Neutrophil (primary cell): ENCODE results near the gene RGPD3.
"Not testable (repeated sequence)": the region's sequence is repeated elsewhere in the genome, so short reads cannot be mapped to it uniquely, and the experiment has no call there.

ENCODE experiments used
- H3K27ac ChIP-seq: fragments of 200-600 bp; sonication (generic); 2 replicates; pipeline ENCODE4 v1.5.1; 2016; ENCODE audit warnings: mild to moderate bottlenecking, moderate library complexity
- H3K27me3 ChIP-seq: fragments of 200-600 bp; sonication (generic); 2 replicates; pipeline ENCODE4 v1.6.0; 2016; ENCODE audit warnings: mild to moderate bottlenecking
- H3K36me3 ChIP-seq: fragments of 200-600 bp; sonication (generic); 2 replicates; pipeline ENCODE4 v1.5.1; 2017
- H3K4me1 ChIP-seq, 2 experiments: fragments of 200-600 bp in 1 of 2; sonication (generic) in 1 of 2; 1 replicate in 1 of 2; 2 replicates in 1 of 2; pipeline versions ENCODE4 v1.5.1 to v1.6.1; 2013 to 2016; ENCODE audit warnings: low read depth in 1 of 2, low read length in 1 of 2, mild to moderate bottlenecking in 1 of 2, moderate library complexity in 1 of 2; ENCODE audit not compliant: control insufficient read depth in 1 of 2, insufficient read depth in 1 of 2
- H3K4me3 ChIP-seq, 2 experiments: fragments of 200-600 bp in 1 of 2; sonication (generic) in 1 of 2; 1 replicate in 1 of 2; 2 replicates in 1 of 2; pipeline ENCODE4 v1.5.1; 2013 to 2016; ENCODE audit warnings: low read depth in 1 of 2, low read length in 1 of 2, mild to moderate bottlenecking in 1 of 2, moderate library complexity in 1 of 2
- H3K9me3 ChIP-seq: fragments of 200-600 bp; sonication (generic); 2 replicates; pipeline ENCODE4 v1.5.1; 2016

RGPD3 gene

DNA sequence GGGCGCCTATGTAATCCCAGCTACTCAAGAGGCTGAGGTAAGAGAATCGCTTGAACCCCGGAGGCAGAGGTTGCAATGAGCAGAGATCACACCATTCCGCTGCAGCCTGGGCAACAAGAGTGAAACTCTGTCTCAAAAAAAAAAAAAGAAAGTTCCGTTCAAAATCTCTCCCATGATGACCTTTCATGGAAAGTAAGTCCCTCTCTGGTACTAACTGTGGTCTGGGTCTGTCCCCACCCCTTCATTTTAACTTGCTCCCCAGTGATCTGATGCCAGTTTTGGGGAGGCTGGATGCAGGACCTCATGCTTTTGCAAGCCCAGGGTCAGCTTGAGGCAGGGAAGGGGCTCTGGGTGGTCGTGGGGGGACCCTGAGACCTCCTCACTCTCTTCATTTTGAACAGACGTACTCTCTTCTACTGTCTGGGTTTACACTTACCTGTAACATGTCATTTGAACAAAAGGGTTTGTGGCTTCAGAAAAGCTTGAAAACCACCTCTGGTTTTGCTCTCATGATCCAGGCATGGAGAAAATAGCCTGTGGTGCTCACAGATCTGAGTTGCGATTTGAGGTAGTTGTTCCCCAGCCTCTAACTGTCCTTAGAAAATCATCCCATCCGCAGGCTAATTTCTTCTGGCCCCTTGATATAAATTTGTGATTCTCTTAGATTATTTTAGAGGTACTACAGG lies 37.9 kb upstream of the RGPD3 start:
- not testable (repeated sequence) for H3K4me3 ChIP-seq, H3K9me3 ChIP-seq

DNA sequence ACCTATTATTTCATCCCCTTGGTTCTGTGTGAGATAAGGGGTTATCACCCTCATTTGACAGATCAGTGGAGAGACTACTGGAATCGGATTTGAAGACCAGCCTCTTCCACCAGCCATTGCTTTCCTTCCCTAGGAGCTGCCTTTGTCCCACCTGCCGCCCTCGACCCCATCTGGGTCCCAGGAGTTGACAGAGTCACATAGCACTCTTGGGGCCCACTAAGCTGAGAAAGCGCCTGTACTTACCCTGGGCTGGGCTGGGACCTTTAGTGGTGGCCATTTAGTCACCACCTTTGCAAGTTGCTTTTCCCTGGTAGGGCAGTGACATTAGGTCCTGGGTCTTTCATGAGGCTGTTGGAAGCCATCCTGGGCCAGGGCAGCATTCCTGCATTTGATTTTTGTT lies 36.6 kb upstream of the RGPD3 start:
- not testable (repeated sequence) for H3K27me3 ChIP-seq, H3K9me3 ChIP-seq, H3K4me3 ChIP-seq, H3K36me3 ChIP-seq, H3K4me1 ChIP-seq, H3K27ac ChIP-seq

More for the DNA sequence above, 37.9 kb upstream of the RGPD3 start:
- not testable (repeated sequence) for H3K27me3 ChIP-seq, H3K36me3 ChIP-seq, H3K4me1 ChIP-seq, H3K27ac ChIP-seq

DNA sequence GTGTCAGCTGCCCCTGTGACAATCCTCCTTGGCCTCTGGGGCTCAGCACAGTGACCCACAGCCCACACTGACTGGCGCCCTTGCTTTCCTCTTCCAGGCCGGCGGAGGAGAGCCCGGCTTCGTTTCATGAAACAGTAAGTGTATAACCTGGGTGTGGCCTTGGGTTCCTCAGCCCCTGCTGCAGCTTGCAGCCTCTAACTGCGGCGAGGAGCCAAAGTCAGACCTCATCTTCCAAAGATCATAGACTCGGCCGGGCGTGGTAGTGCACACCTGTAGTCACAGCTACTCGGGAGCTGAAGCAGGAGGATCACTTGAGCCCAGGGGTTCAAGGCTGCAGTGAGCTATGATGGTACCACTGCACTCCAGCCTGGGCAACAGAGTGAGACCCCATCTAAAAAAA lies 36.0 kb upstream of the RGPD3 start:
- not testable (repeated sequence) for H3K4me3 ChIP-seq

DNA sequence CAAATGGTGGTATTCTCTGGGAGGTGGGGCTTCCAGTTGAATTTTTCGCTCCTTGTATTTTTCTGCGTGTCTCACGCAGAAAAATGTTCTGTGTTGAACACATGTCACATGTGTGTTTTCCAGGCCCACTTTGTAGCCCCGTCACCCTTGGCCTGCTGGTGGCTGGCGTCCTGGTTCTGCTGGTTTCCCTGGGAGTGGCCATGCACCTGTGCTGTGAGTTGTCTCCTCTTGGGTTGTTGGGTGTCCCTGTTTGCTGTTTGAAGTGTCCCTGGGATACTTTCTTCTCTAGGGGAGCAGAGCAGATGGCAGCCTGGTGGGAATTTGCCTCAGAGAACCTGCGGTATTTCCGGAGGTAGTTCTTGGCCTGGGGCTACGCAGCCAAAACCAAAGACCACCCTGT lies 34.1 kb upstream of the RGPD3 start:
- H3K4me3 ChIP-seq, H3K9me3 ChIP-seq, H3K4me1 ChIP-seq, H3K27me3 ChIP-seq, H3K27ac ChIP-seq, H3K36me3 ChIP-seq: not testable (repeated sequence)

More for the DNA sequence above, 36.0 kb upstream of the RGPD3 start:
- H3K27ac ChIP-seq, H3K36me3 ChIP-seq, H3K9me3 ChIP-seq, H3K27me3 ChIP-seq, H3K4me1 ChIP-seq: not testable (repeated sequence)

- H3K27me3 ChIP-seq, H3K36me3 ChIP-seq, H3K27ac ChIP-seq, H3K4me3 ChIP-seq, H3K9me3 ChIP-seq, H3K4me1 ChIP-seq: not testable (repeated sequence)
Observed at GRCh38 chr2:106500350-106500749, 32.1 kb upstream of the RGPD3 start.

DNA sequence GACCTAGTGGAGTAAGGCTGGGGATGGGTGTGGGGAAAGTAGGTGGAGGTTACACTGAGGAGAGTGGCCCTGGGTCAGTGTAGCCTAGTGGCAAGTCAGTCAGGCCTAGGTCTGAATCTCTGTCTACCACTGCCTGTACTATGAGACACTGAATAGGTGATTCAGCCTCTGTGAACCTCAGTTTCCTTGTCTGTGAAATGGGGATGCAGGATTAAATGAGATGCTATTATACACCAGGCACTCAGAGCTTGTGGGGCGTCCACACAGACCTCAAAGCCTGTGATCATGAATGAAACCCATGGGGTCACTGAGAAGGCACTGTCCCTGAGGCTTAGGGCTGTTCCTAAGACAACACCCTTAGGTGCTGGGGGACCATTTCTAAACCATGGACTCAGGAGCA lies 30.3 kb upstream of the RGPD3 start:
- not testable (repeated sequence) for H3K27ac ChIP-seq, H3K9me3 ChIP-seq, H3K36me3 ChIP-seq, H3K4me3 ChIP-seq, H3K4me1 ChIP-seq, H3K27me3 ChIP-seq

- not testable (repeated sequence) for H3K27ac ChIP-seq, H3K4me3 ChIP-seq, H3K9me3 ChIP-seq, H3K4me1 ChIP-seq, H3K27me3 ChIP-seq, H3K36me3 ChIP-seq
Observed at GRCh38 chr2:106492913-106493312, 24.7 kb upstream of the RGPD3 start.

- not testable (repeated sequence) for H3K4me1 ChIP-seq, H3K27ac ChIP-seq, H3K36me3 ChIP-seq, H3K9me3 ChIP-seq, H3K4me3 ChIP-seq
- peaks cover 13% of the 10 kb centered on the region for H3K27me3 ChIP-seq
Observed at GRCh38 chr2:106492399-106492798, 24.2 kb upstream of the RGPD3 start.

GRCh38 chr2:106489701-106490100 lies 21.5 kb upstream of the RGPD3 start:
- H3K4me1 ChIP-seq, H3K4me3 ChIP-seq, H3K9me3 ChIP-seq, H3K27ac ChIP-seq, H3K36me3 ChIP-seq: not testable (repeated sequence)
- H3K27me3 ChIP-seq = peaks cover 32% of the 10 kb centered on the region

GRCh38 chr2:106487386-106488191 lies 19.4 kb upstream of the RGPD3 start:
- not testable (repeated sequence) for H3K4me3 ChIP-seq

GRCh38 chr2:106486551-106487385 lies 18.6 kb upstream of the RGPD3 start, which contains the start of gene CD8B2:
CD8B2 (plus strand) TSS chr2:106487364; CDS start chr2:106487427, 63 bp downstream.
- H3K4me3 ChIP-seq, H3K4me1 ChIP-seq, H3K27ac ChIP-seq, H3K9me3 ChIP-seq, H3K36me3 ChIP-seq: not testable (repeated sequence)
- peaks cover 32% of the 10 kb centered on the region for H3K27me3 ChIP-seq

More at GRCh38 chr2:106487386-106488191, 19.4 kb upstream of the RGPD3 start:
- peaks cover 32% of the 10 kb centered on the region for H3K27me3 ChIP-seq
- not testable (repeated sequence) for H3K27ac ChIP-seq, H3K4me1 ChIP-seq, H3K9me3 ChIP-seq, H3K36me3 ChIP-seq

DNA sequence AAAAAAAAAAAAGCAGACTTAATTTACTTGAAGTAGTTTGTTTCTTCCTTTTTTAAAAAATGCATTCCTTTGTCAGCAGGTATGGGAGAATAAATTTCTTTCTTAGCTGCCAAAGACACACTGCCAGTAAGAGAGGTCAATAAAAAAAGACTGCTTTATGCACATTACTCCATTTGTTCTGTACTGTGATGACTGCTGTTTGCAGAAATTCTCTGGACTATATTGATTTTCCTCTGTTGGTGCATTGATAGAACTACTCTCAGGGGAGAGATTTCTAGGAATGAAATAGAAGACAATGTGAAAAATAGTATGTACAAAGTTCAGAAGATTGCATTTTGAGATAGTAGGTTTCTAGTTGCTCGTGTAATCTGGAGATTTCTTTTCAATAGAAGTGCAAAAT lies 11.3 kb upstream of the RGPD3 start:
- not testable (repeated sequence) for H3K27me3 ChIP-seq, H3K36me3 ChIP-seq, H3K9me3 ChIP-seq, H3K4me3 ChIP-seq, H3K27ac ChIP-seq, H3K4me1 ChIP-seq

GRCh38 chr2:106477647-106478046 lies 9.4 kb upstream of the RGPD3 start:
- H3K4me3 ChIP-seq, H3K27me3 ChIP-seq, H3K36me3 ChIP-seq, H3K9me3 ChIP-seq, H3K4me1 ChIP-seq, H3K27ac ChIP-seq: not testable (repeated sequence)
